WTC11 (cell line): ENCODE results near the gene ANP32B.

Source experiments
- ESRRA ChIP-seq: sonication (generic); formaldehyde crosslinking; IDR thresholded peaks from 2 replicates; pipeline ENCODE4 v1.8.1; 2022; ENCODE audit warnings: mild to moderate bottlenecking, missing genetic modification reagents, borderline replicate concordance
- FOXJ3 ChIP-seq: sonication (generic); formaldehyde crosslinking; IDR thresholded peaks from 2 replicates; pipeline ENCODE4 v1.9.0; 2021; ENCODE audit warnings: missing genetic modification reagents, mild to moderate bottlenecking, borderline replicate concordance
- NR2C2 ChIP-seq: sonication (generic); formaldehyde crosslinking; IDR thresholded peaks from 2 replicates; pipeline ENCODE4 v1.8.0; 2022; ENCODE audit warnings: mild to moderate bottlenecking, missing genetic modification reagents
- ZNF138 ChIP-seq: sonication (generic); formaldehyde crosslinking; conservative IDR thresholded peaks from 2 replicates; pipeline ENCODE4 v1.8.1; 2022; ENCODE audit warnings: mild to moderate bottlenecking, moderate library complexity, missing genetic modification reagents
- TF ChIP-seq, protein P1 (sequence below): sonication (generic); formaldehyde crosslinking; IDR thresholded peaks from 2 replicates; pipeline ENCODE4 v1.8.1; 2023; ENCODE audit warnings: mild to moderate bottlenecking, moderate library complexity, missing genetic modification reagents
- TF ChIP-seq, protein P2 (sequence below): fragments of 200-600 bp; IDR thresholded peaks from 2 replicates; pipeline ENCODE4 v1.8.0; 2022; ENCODE audit warnings: antibody characterized with exemption
- TF ChIP-seq, protein P3 (sequence below): fragments of 250-450 bp; sonication (Bioruptor Pico); IDR thresholded peaks from 2 replicates; pipeline ENCODE4 v1.8.0; 2021; ENCODE audit warnings: mild to moderate bottlenecking
- TF ChIP-seq, protein P4 (sequence below): sonication (generic); formaldehyde crosslinking; conservative IDR thresholded peaks from 2 replicates; pipeline ENCODE4 v1.8.1; 2022; ENCODE audit warnings: mild to moderate bottlenecking, missing genetic modification reagents
- TF ChIP-seq, protein P5 (sequence below): sonication (generic); formaldehyde crosslinking; IDR thresholded peaks from 2 replicates; pipeline ENCODE4 v1.8.0; 2022; ENCODE audit warnings: mild to moderate bottlenecking, missing genetic modification reagents

DNA sequence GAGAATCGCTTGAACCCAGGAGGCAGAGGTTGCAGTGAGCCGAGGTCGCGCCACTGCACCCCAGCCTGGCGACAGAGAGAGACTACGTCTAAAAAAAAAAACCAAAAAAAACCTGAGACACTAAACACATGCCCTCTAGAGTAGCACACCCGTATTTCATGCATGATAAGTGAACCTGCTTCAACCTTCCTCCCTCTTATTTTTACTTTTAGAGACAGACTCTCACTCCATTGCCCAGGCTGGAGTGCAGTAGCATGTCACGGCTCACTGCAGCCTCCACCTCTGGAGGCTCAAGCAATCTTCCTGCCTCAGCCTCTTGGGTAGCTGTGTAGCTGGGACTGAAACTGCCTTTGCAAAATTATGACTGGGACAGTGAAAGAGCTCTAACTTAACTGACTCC lies 55.8 kb downstream of the ANP32B start:
- TF ChIP-seq FOXJ3 (CRISPR knock-in tag) (no peak), ZNF138 (no peak), NR2C2 (CRISPR knock-in tag) (no peak), ESRRA (no peak)
- TF ChIP-seq, protein P1, sequence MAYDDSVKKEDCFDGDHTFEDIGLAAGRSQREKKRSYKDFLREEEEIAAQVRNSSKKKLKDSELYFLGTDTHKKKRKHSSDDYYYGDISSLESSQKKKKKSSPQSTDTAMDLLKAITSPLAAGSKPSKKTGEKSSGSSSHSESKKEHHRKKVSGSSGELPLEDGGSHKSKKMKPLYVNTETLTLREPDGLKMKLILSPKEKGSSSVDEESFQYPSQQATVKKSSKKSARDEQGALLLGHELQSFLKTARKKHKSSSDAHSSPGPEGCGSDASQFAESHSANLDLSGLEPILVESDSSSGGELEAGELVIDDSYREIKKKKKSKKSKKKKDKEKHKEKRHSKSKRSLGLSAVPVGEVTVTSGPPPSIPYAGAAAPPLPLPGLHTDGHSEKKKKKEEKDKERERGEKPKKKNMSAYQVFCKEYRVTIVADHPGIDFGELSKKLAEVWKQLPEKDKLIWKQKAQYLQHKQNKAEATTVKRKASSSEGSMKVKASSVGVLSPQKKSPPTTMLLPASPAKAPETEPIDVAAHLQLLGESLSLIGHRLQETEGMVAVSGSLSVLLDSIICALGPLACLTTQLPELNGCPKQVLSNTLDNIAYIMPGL (CRISPR knock-in tag): no peak
- TF ChIP-seq, protein P2, sequence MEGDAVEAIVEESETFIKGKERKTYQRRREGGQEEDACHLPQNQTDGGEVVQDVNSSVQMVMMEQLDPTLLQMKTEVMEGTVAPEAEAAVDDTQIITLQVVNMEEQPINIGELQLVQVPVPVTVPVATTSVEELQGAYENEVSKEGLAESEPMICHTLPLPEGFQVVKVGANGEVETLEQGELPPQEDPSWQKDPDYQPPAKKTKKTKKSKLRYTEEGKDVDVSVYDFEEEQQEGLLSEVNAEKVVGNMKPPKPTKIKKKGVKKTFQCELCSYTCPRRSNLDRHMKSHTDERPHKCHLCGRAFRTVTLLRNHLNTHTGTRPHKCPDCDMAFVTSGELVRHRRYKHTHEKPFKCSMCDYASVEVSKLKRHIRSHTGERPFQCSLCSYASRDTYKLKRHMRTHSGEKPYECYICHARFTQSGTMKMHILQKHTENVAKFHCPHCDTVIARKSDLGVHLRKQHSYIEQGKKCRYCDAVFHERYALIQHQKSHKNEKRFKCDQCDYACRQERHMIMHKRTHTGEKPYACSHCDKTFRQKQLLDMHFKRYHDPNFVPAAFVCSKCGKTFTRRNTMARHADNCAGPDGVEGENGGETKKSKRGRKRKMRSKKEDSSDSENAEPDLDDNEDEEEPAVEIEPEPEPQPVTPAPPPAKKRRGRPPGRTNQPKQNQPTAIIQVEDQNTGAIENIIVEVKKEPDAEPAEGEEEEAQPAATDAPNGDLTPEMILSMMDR: no peak
- TF ChIP-seq, protein P3, sequence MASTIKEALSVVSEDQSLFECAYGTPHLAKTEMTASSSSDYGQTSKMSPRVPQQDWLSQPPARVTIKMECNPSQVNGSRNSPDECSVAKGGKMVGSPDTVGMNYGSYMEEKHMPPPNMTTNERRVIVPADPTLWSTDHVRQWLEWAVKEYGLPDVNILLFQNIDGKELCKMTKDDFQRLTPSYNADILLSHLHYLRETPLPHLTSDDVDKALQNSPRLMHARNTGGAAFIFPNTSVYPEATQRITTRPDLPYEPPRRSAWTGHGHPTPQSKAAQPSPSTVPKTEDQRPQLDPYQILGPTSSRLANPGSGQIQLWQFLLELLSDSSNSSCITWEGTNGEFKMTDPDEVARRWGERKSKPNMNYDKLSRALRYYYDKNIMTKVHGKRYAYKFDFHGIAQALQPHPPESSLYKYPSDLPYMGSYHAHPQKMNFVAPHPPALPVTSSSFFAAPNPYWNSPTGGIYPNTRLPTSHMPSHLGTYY: no peak
- TF ChIP-seq, protein P4, sequence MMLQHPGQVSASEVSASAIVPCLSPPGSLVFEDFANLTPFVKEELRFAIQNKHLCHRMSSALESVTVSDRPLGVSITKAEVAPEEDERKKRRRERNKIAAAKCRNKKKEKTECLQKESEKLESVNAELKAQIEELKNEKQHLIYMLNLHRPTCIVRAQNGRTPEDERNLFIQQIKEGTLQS (CRISPR knock-in tag): no peak
- TF ChIP-seq, protein P5, sequence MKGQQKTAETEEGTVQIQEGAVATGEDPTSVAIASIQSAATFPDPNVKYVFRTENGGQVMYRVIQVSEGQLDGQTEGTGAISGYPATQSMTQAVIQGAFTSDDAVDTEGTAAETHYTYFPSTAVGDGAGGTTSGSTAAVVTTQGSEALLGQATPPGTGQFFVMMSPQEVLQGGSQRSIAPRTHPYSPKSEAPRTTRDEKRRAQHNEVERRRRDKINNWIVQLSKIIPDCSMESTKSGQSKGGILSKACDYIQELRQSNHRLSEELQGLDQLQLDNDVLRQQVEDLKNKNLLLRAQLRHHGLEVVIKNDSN: no peak
